DMS 273 treated with DMSO at 0.1 percent for 48 hours (cell line): ENCODE data around the gene ACMSD.

Source experiments
- DNase-seq: peaks from one replicate; lab custom pipeline; 2025; lab: John Stamatoyannopoulos, UW

The ACMSD gene

DNA sequence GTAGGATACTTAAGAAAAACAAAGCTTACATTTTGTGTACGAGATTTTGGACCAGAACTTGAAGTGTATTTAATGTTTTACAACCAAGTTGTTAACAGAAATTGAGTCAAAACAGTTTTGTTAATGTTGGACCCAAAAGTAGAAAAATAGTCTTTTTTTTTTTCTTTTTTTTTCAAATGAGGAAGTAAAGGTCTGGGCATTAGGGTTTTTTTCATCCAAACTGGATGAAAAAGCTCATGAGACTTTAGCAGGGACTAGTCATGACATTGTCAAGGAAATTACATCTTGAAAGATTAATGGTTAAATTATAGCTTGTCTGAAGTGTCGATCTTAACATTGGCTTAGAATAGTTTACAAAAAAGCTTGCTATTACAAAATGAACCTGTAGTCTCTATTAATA is 112.5 kb downstream of the ACMSD start:
- DNase-seq = no peak
